SK-N-SH (cell line): ENCODE results near the gene COX7A2. TPM values are rescaled to one million over a fixed set of nuclear protein-coding genes. Genes with fewer than 3 reads are reported as not detected.

Experiments used
- CTCF ChIA-PET: fragments of 300-600, 350-600 bp; formaldehyde crosslinking; extraction: SDS; loops from one replicate; lab custom pipeline; 2021; lab: Yijun Ruan, JAX
- POLR2A ChIA-PET: fragments of 350-600 bp; sonication (Branson Sonifier 250); formaldehyde crosslinking; extraction: SDS; loops from one replicate; lab custom pipeline; 2020; ENCODE audit warnings: antibody characterized with exemption, inconsistent platforms; lab: Yijun Ruan, JAX
- DNase-seq: peaks from one replicate; pipeline ENCODE4 v3.0.0; 2012
- H2AFZ ChIP-seq: fragments of 200-600 bp; sonication (generic); 2 replicates; pipeline ENCODE4 v1.8.1; 2016; ENCODE audit warnings: antibody characterized with exemption, mild to moderate bottlenecking, low read depth
- H3F3A ChIP-seq: fragments of 200-600 bp; sonication (generic); replicated peaks from 2 replicates; pipeline ENCODE3; 2016; ENCODE audit warnings: antibody characterized with exemption, mild to moderate bottlenecking; ENCODE audit not compliant: insufficient read depth
- H3K27ac ChIP-seq, 2 experiments: fragments of 200-500 bp in 1 of 2; fragments of 200-600 bp in 1 of 2; sonication (Bioruptor generic) in 1 of 2; sonication (generic), shearing (Covaris generic) in 1 of 2; 2 replicates each; pipeline versions ENCODE4 v1.5.1 to v1.6.1; 2014 to 2016; ENCODE audit warnings: low read depth in 2 of 2, inconsistent platforms in 1 of 2, low read length in 1 of 2, mild to moderate bottlenecking in 1 of 2, mixed read lengths in 1 of 2
- H3K27me3 ChIP-seq: fragments of 200-600 bp; sonication (generic), shearing (Covaris generic); 2 replicates; pipeline ENCODE4 v1.6.1; 2016; ENCODE audit warnings: mixed run types; ENCODE audit not compliant: insufficient read depth
- H3K36me3 ChIP-seq, 2 experiments: fragments of 200-500 bp in 1 of 2; fragments of 200-600 bp in 1 of 2; sonication (Bioruptor generic) in 1 of 2; sonication (generic) in 1 of 2; replicated peaks in 1 of 2; 2 replicates each; pipeline versions ENCODE3 to v1.5.1; 2014 to 2016; ENCODE audit warnings: low read length in 1 of 2, mild to moderate bottlenecking in 1 of 2; ENCODE audit not compliant: insufficient read depth in 2 of 2, control insufficient read depth in 1 of 2
- H3K4me1 ChIP-seq, 2 experiments: fragments of 200-500 bp in 1 of 2; fragments of 200-600 bp in 1 of 2; sonication (Bioruptor generic) in 1 of 2; sonication (generic), shearing (Covaris generic) in 1 of 2; 2 replicates each; pipeline versions ENCODE4 v1.5.1 to v1.6.1; 2014 to 2016; ENCODE audit warnings: low read depth in 1 of 2, low read length in 1 of 2, mixed run types in 1 of 2; ENCODE audit not compliant: insufficient read depth in 2 of 2, control insufficient read depth in 1 of 2
- H3K4me2 ChIP-seq: fragments of 200-600 bp; sonication (generic), shearing (Covaris generic); 2 replicates; pipeline ENCODE4 v1.6.1; 2017; ENCODE audit warnings: mixed run types
- H3K4me3 ChIP-seq, 2 experiments: fragments of 200-500 bp in 1 of 2; fragments of 200-600 bp in 1 of 2; sonication (Bioruptor generic) in 1 of 2; sonication (generic), shearing (Covaris generic) in 1 of 2; 2 replicates each; pipeline versions ENCODE4 v1.5.1 to v1.8.1; 2014 to 2016; ENCODE audit warnings: low read depth in 2 of 2, inconsistent platforms in 1 of 2, low read length in 1 of 2, mild to moderate bottlenecking in 1 of 2, mixed read lengths in 1 of 2, moderate library complexity in 1 of 2
- H3K79me2 ChIP-seq: fragments of 200-600 bp; sonication (generic); 2 replicates; pipeline ENCODE4 v1.8.1; 2017; ENCODE audit warnings: mild to moderate bottlenecking; ENCODE audit not compliant: insufficient read depth
- H3K9ac ChIP-seq: fragments of 200-600 bp; sonication (generic); 2 replicates; pipeline ENCODE4 v1.6.1; 2017; ENCODE audit warnings: mixed run types
- H3K9me2 ChIP-seq: fragments of 200-600 bp; sonication (generic); 2 replicates; pipeline ENCODE4 v1.6.1; 2017; ENCODE audit warnings: mixed run types
- H3K9me3 ChIP-seq: fragments of 200-600 bp; sonication (generic); 2 replicates; pipeline ENCODE4 v1.6.1; 2017; ENCODE audit warnings: mixed run types, mild to moderate bottlenecking, moderate library complexity
- H4K20me1 ChIP-seq: fragments of 200-600 bp; sonication (generic); 2 replicates; pipeline ENCODE4 v1.6.1; 2017; ENCODE audit warnings: mild to moderate bottlenecking, mixed run types; ENCODE audit not compliant: insufficient read depth
- EP300 ChIP-seq, 2 experiments: IDR thresholded peaks; 2 replicates each; pipeline versions ENCODE4 v1.4.0 to v1.6.1; 2012; ENCODE audit warnings: borderline replicate concordance in 1 of 2, low read depth in 1 of 2, low read length in 1 of 2
- EZH2phosphoT487 ChIP-seq: fragments of 200-600 bp; sonication (generic); IDR thresholded peaks from 2 replicates; pipeline ENCODE4 v1.6.1; 2017; ENCODE audit warnings: low read depth, mixed run types, mild to moderate bottlenecking, antibody characterized with exemption, moderate library complexity, borderline replicate concordance
- GABPA ChIP-seq: IDR thresholded peaks from 2 replicates; pipeline ENCODE4 v1.4.0; 2012; ENCODE audit warnings: low read depth, mild to moderate bottlenecking
- GATA2 ChIP-seq: sonication (generic); formaldehyde crosslinking; IDR thresholded peaks from 2 replicates; pipeline ENCODE4 v1.5.0; 2020; ENCODE audit warnings: mild to moderate bottlenecking, missing genetic modification reagents
- JUND ChIP-seq: IDR thresholded peaks from 2 replicates; pipeline ENCODE4 v1.4.0; 2012
- NRF1 ChIP-seq: IDR thresholded peaks from 2 replicates; pipeline ENCODE4 v1.6.1; 2012; ENCODE audit warnings: low read depth, mild to moderate bottlenecking, low read length
- RFX5 ChIP-seq: IDR thresholded peaks from 2 replicates; pipeline ENCODE4 v1.6.1; 2012; ENCODE audit warnings: mild to moderate bottlenecking, improper control_type of control experiment, low read length
- RXRA ChIP-seq: IDR thresholded peaks from 2 replicates; pipeline ENCODE4 v1.4.0; 2012; ENCODE audit warnings: low read depth, mild to moderate bottlenecking, borderline replicate concordance
- SIN3A ChIP-seq: IDR thresholded peaks from 2 replicates; pipeline ENCODE4 v1.6.1; 2012; ENCODE audit warnings: low read depth, mild to moderate bottlenecking, low read length, moderate library complexity, borderline replicate concordance
- SMC3 ChIP-seq: IDR thresholded peaks from 2 replicates; pipeline ENCODE4 v1.6.1; 2012; ENCODE audit warnings: low read depth, low read length, improper control_type of control experiment
- TEAD4 ChIP-seq: IDR thresholded peaks from 2 replicates; pipeline ENCODE4 v1.4.0; 2012; ENCODE audit warnings: mild to moderate bottlenecking, borderline replicate concordance; ENCODE audit not compliant: insufficient read depth
- whole genome bisulfite sequencing: methylation state at CpG from one replicate; pipeline ENCODE4 v1.1.6; 2017; ENCODE audit warnings: low lambda C conversion rate; 5-methylcytosine and 5-hydroxymethylcytosine counted together
- polyA plus RNA-seq, 3 experiments: library from polyadenylated mRNA; depleted of rRNA; stranded (reverse); fragments of >200 nt; gene quantifications; 2 replicates each; pipeline ENCODE4 v1.2.3, GENCODE V29; 2012
- TF ChIP-seq, protein P1 (sequence below): fragments of 150-350 bp; IDR thresholded peaks from 2 replicates; pipeline ENCODE4 v1.6.1; 2017; ENCODE audit warnings: antibody characterized with exemption, low read length, low read depth, borderline replicate concordance
- TF ChIP-seq, protein P2 (sequence below): IDR thresholded peaks from 2 replicates; pipeline ENCODE4 v1.4.0; 2012; ENCODE audit warnings: low read depth, borderline replicate concordance
- TF ChIP-seq, protein P3 (sequence below): IDR thresholded peaks from 2 replicates; pipeline ENCODE4 v1.4.0; 2012; ENCODE audit warnings: low read depth
- TF ChIP-seq, protein P4 (sequence below): IDR thresholded peaks from 2 replicates; pipeline ENCODE4 v1.4.0; 2012; ENCODE audit warnings: low read depth, borderline replicate concordance

The COX7A2 gene
- polyA plus RNA-seq, 1 of the 3 experiments (the other 2 are of a cell fraction): 431 TPM

DNA sequence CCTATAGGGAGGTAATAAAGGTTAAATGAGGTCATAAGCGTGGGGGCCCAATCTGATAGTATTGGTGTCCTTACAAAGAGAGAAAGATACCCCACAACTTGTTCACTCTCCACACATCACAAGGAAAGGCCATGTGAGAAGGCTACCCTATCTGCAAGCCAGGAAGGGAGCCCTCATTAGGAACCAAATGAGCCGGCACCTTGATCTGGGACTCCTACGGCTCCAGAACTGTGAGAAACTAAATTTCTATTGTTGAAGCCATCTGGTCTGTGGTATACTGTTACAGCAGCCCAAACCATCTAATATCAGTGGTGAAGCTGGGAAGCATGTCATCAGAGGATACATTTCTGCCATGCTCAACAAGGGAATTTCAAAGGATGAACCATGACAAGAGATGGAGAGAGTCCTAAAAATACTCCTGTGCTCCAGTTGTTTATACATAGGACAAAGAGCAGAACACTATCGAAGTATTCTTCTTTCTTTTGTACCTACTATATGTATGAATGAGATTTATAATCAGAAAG is 10.4 kb downstream of the COX7A2 start:
- H3F3A ChIP-seq: no peaks in the 10 kb centered on the region
- no peak overlapping the region for H3K9ac ChIP-seq
- H4K20me1 ChIP-seq: no peaks in the 10 kb centered on the region
- H3K36me3 ChIP-seq: peaks cover 11 to 21% of the 10 kb centered on the region in 2 experiments
- H3K27ac ChIP-seq: no peak overlapping the region
- H3K9me3 ChIP-seq: no peaks in the 10 kb centered on the region
- H3K79me2 ChIP-seq: no peaks in the 10 kb centered on the region
- no peaks in the 10 kb centered on the region for H3K9me2 ChIP-seq
- TF ChIP-seq EZH2phosphoT487: no peak
- no peak for TF ChIP-seq EP300 (IDR thresholded peaks at IDR 0.05; ENCODE audit: borderline replicate concordance in 1 of 2, low read depth in 1 of 2, low read length in 1 of 2)
- no peak for TF ChIP-seq SIN3A
- TF ChIP-seq, protein P1, sequence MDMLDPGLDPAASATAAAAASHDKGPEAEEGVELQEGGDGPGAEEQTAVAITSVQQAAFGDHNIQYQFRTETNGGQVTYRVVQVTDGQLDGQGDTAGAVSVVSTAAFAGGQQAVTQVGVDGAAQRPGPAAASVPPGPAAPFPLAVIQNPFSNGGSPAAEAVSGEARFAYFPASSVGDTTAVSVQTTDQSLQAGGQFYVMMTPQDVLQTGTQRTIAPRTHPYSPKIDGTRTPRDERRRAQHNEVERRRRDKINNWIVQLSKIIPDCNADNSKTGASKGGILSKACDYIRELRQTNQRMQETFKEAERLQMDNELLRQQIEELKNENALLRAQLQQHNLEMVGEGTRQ: no peak
- no peak for TF ChIP-seq RFX5
- no peak for TF ChIP-seq TEAD4
- TF ChIP-seq JUND: no peak
- TF ChIP-seq, protein P2, sequence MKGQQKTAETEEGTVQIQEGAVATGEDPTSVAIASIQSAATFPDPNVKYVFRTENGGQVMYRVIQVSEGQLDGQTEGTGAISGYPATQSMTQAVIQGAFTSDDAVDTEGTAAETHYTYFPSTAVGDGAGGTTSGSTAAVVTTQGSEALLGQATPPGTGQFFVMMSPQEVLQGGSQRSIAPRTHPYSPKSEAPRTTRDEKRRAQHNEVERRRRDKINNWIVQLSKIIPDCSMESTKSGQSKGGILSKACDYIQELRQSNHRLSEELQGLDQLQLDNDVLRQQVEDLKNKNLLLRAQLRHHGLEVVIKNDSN: no peak
- TF ChIP-seq, protein P3, sequence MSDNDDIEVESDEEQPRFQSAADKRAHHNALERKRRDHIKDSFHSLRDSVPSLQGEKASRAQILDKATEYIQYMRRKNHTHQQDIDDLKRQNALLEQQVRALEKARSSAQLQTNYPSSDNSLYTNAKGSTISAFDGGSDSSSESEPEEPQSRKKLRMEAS: no peak
- no peak for TF ChIP-seq RXRA
- TF ChIP-seq SMC3: no peak
- TF ChIP-seq, protein P4, sequence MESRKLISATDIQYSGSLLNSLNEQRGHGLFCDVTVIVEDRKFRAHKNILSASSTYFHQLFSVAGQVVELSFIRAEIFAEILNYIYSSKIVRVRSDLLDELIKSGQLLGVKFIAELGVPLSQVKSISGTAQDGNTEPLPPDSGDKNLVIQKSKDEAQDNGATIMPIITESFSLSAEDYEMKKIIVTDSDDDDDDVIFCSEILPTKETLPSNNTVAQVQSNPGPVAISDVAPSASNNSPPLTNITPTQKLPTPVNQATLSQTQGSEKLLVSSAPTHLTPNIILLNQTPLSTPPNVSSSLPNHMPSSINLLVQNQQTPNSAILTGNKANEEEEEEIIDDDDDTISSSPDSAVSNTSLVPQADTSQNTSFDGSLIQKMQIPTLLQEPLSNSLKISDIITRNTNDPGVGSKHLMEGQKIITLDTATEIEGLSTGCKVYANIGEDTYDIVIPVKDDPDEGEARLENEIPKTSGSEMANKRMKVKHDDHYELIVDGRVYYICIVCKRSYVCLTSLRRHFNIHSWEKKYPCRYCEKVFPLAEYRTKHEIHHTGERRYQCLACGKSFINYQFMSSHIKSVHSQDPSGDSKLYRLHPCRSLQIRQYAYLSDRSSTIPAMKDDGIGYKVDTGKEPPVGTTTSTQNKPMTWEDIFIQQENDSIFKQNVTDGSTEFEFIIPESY: no peak
- no peak for TF ChIP-seq GABPA
- no peak for TF ChIP-seq NRF1
- TF ChIP-seq GATA2: no peak
- ChIA-PET POLR2A (no interaction called here), CTCF (interaction anchor here (2.6 to 3.7 kb wide), 2 partner anchors 22 to 24 kb away, joined by 12 to 16 read pairs; no protein-coding TSS in a partner anchor)
- no peak overlapping the region for H3K4me3 ChIP-seq
- DNase-seq: no peak
- no peaks in the 10 kb centered on the region for H3K4me1 ChIP-seq
- no peaks in the 10 kb centered on the region for H3K27me3 ChIP-seq
- no peak overlapping the region for H3K4me2 ChIP-seq
- WGBS: 98% methylated on average over 4 of the region's 4 CpGs
- H2AFZ ChIP-seq: no peak overlapping the region
